IMR-90 (cell line): ENCODE measurements around the gene CMSS1. TPM values are rescaled to one million over a fixed set of nuclear protein-coding genes. Genes with fewer than 3 reads are reported as not detected.

Source experiments
- ATAC-seq: fragments of 200-7000 bp; cut with Tn5 transposase; 2 replicates; pipeline ENCODE4 v1.9.1; 2020; ENCODE audit warnings: low read depth, mild to moderate bottlenecking, moderate library complexity
- BruUV-seq: library from RNA; stranded (reverse); fragments of 400-500 nt; replicated peaks from 2 replicates; lab custom pipeline; 2021; lab: Mats Ljungman, UMichigan
- CTCF ChIA-PET: fragments of 300-600 bp; formaldehyde crosslinking; extraction: SDS; loops from one replicate; lab custom pipeline; 2021; ENCODE audit warnings: antibody characterized with exemption; lab: Yijun Ruan, JAX
- POLR2A ChIA-PET: fragments of 300-600 bp; sonication (Branson Sonifier 250); formaldehyde crosslinking; loops from one replicate; lab custom pipeline; 2022; ENCODE audit warnings: antibody characterized with exemption; ENCODE audit not compliant: unreplicated experiment; lab: Charles Lee
- DNase-seq: peaks from one replicate; pipeline ENCODE4 v3.0.0; 2013
- H2AFZ ChIP-seq: replicated peaks from 2 replicates; pipeline ENCODE3; 2013; ENCODE audit warnings: low read length, mild to moderate bottlenecking; ENCODE audit not compliant: poor library complexity
- H2AK5ac ChIP-seq: 2 replicates; pipeline ENCODE4 v1.6.1; 2013; ENCODE audit warnings: low read depth, low read length, inconsistent platforms
- H2AK9ac ChIP-seq: replicated peaks from 2 replicates; pipeline ENCODE3; 2013; ENCODE audit warnings: mild to moderate bottlenecking, low read depth, low read length, moderate library complexity; ENCODE audit not compliant: poor library complexity
- H2BK120ac ChIP-seq: 2 replicates; pipeline ENCODE4 v1.6.1; 2013; ENCODE audit warnings: low read depth, low read length, inconsistent platforms
- H2BK15ac ChIP-seq: 3 replicates; pipeline ENCODE4 v1.6.1; 2013; ENCODE audit warnings: low read depth, low read length, inconsistent platforms
- H2BK20ac ChIP-seq: 2 replicates; pipeline ENCODE4 v1.6.1; 2013; ENCODE audit warnings: low read depth, mild to moderate bottlenecking, inconsistent platforms, low read length, moderate library complexity
- H2BK5ac ChIP-seq: 2 replicates; pipeline ENCODE4 v1.6.1; 2013; ENCODE audit warnings: mild to moderate bottlenecking, low read depth, low read length, inconsistent platforms; ENCODE audit not compliant: poor library complexity, severe bottlenecking
- H3K14ac ChIP-seq: replicated peaks from 2 replicates; pipeline ENCODE4 v1.6.1; 2013; ENCODE audit warnings: low read depth, low read length, inconsistent platforms
- H3K18ac ChIP-seq: 2 replicates; pipeline ENCODE4 v1.6.1; 2013; ENCODE audit warnings: low read depth, low read length, control low read depth
- H3K23ac ChIP-seq: 2 replicates; pipeline ENCODE4 v1.6.1; 2013; ENCODE audit warnings: low read depth, low read length, inconsistent platforms
- H3K27ac ChIP-seq: 2 replicates; pipeline ENCODE4 v1.5.1; 2013; ENCODE audit warnings: mild to moderate bottlenecking, control low read depth, low read length; ENCODE audit not compliant: insufficient read depth
- H3K27me3 ChIP-seq: 2 replicates; pipeline ENCODE4 v1.6.1; 2013; ENCODE audit warnings: low read length; ENCODE audit not compliant: control insufficient read depth, insufficient read depth
- H3K36me3 ChIP-seq: 2 replicates; pipeline ENCODE4 v1.6.1; 2013; ENCODE audit warnings: low read length, mixed read lengths; ENCODE audit not compliant: control insufficient read depth, insufficient read depth
- H3K4ac ChIP-seq: 2 replicates; pipeline ENCODE4 v1.6.1; 2013; ENCODE audit warnings: low read depth, low read length, inconsistent platforms
- H3K4me1 ChIP-seq: 2 replicates; pipeline ENCODE4 v1.6.1; 2013; ENCODE audit warnings: low read length, mixed read lengths; ENCODE audit not compliant: control insufficient read depth, insufficient read depth
- H3K4me2 ChIP-seq: 2 replicates; pipeline ENCODE4 v1.6.1; 2013; ENCODE audit warnings: low read depth, mild to moderate bottlenecking, control low read depth, low read length, moderate library complexity
- H3K4me3 ChIP-seq: 2 replicates; pipeline ENCODE4 v1.5.1; 2013; ENCODE audit warnings: low read depth, mild to moderate bottlenecking, control low read depth, low read length, moderate library complexity; ENCODE audit not compliant: insufficient read depth
- H3K56ac ChIP-seq: 2 replicates; pipeline ENCODE4 v1.6.1; 2013; ENCODE audit warnings: low read length, inconsistent platforms; ENCODE audit not compliant: insufficient read depth; ENCODE audit errors: extremely low read depth
- H3K79me1 ChIP-seq, 2 experiments: 2 replicates each; pipeline ENCODE4 v1.6.1; 2013; ENCODE audit warnings: low read length in 2 of 2, inconsistent platforms in 1 of 2, low read depth in 1 of 2
- H3K9ac ChIP-seq: 2 replicates; pipeline ENCODE4 v1.6.1; 2013; ENCODE audit warnings: low read depth, low read length, control low read depth
- H3K9me1 ChIP-seq: 2 replicates; pipeline ENCODE4 v1.6.1; 2013; ENCODE audit warnings: low read length, inconsistent platforms; ENCODE audit not compliant: insufficient read depth
- H3K9me3 ChIP-seq: 2 replicates; pipeline ENCODE4 v1.6.1; 2013; ENCODE audit warnings: low read length; ENCODE audit not compliant: control insufficient read depth, insufficient read depth
- H4K20me1 ChIP-seq: 2 replicates; pipeline ENCODE4 v1.6.1; 2013; ENCODE audit warnings: low read length, inconsistent platforms; ENCODE audit not compliant: insufficient read depth
- H4K5ac ChIP-seq: 2 replicates; pipeline ENCODE4 v1.6.1; 2013; ENCODE audit warnings: mild to moderate bottlenecking, low read depth, low read length, control low read depth
- H4K8ac ChIP-seq, 2 experiments: 2 replicates each; pipeline ENCODE4 v1.6.1; 2013; ENCODE audit warnings: low read depth in 2 of 2, low read length in 2 of 2, control low read depth in 1 of 2, inconsistent platforms in 1 of 2
- H4K91ac ChIP-seq: 2 replicates; pipeline ENCODE4 v1.6.1; 2013; ENCODE audit warnings: low read depth, low read length, inconsistent platforms; ENCODE audit not compliant: insufficient read depth
- BHLHE40 ChIP-seq: fragments of 150-350 bp; IDR thresholded peaks from 2 replicates; pipeline ENCODE4 v1.6.1; 2016; ENCODE audit warnings: mild to moderate bottlenecking, low read depth, low read length
- CHD1 ChIP-seq: IDR thresholded peaks from 2 replicates; pipeline ENCODE4 v1.6.1; 2012; ENCODE audit warnings: low read depth, low read length, improper control_type of control experiment
- ELK1 ChIP-seq: fragments of 150-350 bp; IDR thresholded peaks from 2 replicates; pipeline ENCODE4 v1.6.1; 2016; ENCODE audit warnings: low read depth, mild to moderate bottlenecking, low read length, moderate library complexity, borderline replicate concordance
- FOS ChIP-seq: fragments of 150-350 bp; IDR thresholded peaks from 2 replicates; pipeline ENCODE4 v1.6.1; 2016; ENCODE audit warnings: low read depth, low read length
- MAFK ChIP-seq: IDR thresholded peaks from 2 replicates; pipeline ENCODE4 v1.6.1; 2012; ENCODE audit warnings: low read depth, low read length, improper control_type of control experiment
- NFE2L2 ChIP-seq: fragments of 150-350 bp; IDR thresholded peaks from 2 replicates; pipeline ENCODE4 v1.6.1; 2016; ENCODE audit warnings: low read depth, mild to moderate bottlenecking, low read length
- POLR2A ChIP-seq: IDR thresholded peaks from 2 replicates; pipeline ENCODE4 v1.6.1; 2012; ENCODE audit warnings: mild to moderate bottlenecking, low read depth, low read length
- SMC3 ChIP-seq: fragments of 150-350 bp; IDR thresholded peaks from 2 replicates; pipeline ENCODE4 v1.6.1; 2016; ENCODE audit warnings: low read depth, mild to moderate bottlenecking, antibody characterized with exemption, low read length, moderate library complexity
- USF2 ChIP-seq: fragments of 150-350 bp; IDR thresholded peaks from 2 replicates; pipeline ENCODE4 v1.6.1; 2017; ENCODE audit warnings: mild to moderate bottlenecking, antibody characterized with exemption, low read length, low read depth
- WGBS, 2 experiments: methylation state at CpG; one replicate each; pipeline versions ENCODE4 v1.1.5 to v1.1.7; 2013; ENCODE audit warnings: missing lambda C conversion rate in 2 of 2; ENCODE audit not compliant: insufficient read length in 1 of 2; ENCODE audit errors: extremely low coverage in 2 of 2; 5-methylcytosine and 5-hydroxymethylcytosine counted together
- dilution Hi-C: fragments of 300-500 bp; cut with HindIII; formaldehyde crosslinking; loops from one replicate; pipeline ENCODE4 v1.14.3; 2018; ENCODE audit warnings: low sequenced_read_pairs; ENCODE audit not compliant: unreplicated experiment
- in situ Hi-C: fragments of 300-500 bp; cut with MboI; formaldehyde crosslinking; loops from 3 replicates; pipeline ENCODE4 v1.14.3; 2019; ENCODE audit warnings: low sequenced_read_pairs, inconsistent platforms, mixed read lengths
- intact Hi-C: fragments of 100-400 bp; cut with micrococcal nuclease; formaldehyde crosslinking; loops from 2 replicates; pipeline ENCODE4 v1.10.0; 2022
- polyA plus RNA-seq, 3 experiments: library from polyadenylated mRNA; depleted of rRNA; stranded (reverse); fragments of >200 nt; gene quantifications; 2 replicates each; pipeline ENCODE4 v1.2.3, GENCODE V29; 2012; ENCODE audit warnings: low replicate concordance in 1 of 3
- total RNA-seq: library from RNA; depleted of rRNA; stranded (reverse); fragments of >200 nt; gene quantifications from 2 replicates; pipeline ENCODE4 v1.2.3, GENCODE V29; 2012

Gene CMSS1
- total and polyA plus RNA-seq, 2 of the 4 experiments (the other 2 are of a cell fraction): 12.5 to 13.6 TPM

GRCh38 chr3:99933971-99934750, 116.5 kb downstream of the CMSS1 start:
- ATAC-seq (no peak), DNase-seq (no peak)
- Histone ChIP-seq H3K9me3 (no peaks in the 10 kb centered on the region), H3K18ac (no peak overlapping the region), H2AK9ac (no peak overlapping the region), H3K23ac (no peak overlapping the region), H3K79me1 (peaks cover 8 to 17% of the 10 kb centered on the region in 2 experiments; a peak in 3 of 4 replicates), H2BK15ac (no peak overlapping the region), H3K56ac (no peak overlapping the region), H2AFZ (no peak overlapping the region), H3K4me2 (no peak overlapping the region), H4K5ac (no peak overlapping the region), H3K27ac (no peak overlapping the region), H3K14ac (no peak overlapping the region), H4K20me1 (no peaks in the 10 kb centered on the region), H2BK5ac (no peak overlapping the region), H2BK20ac (no peak overlapping the region), H4K8ac (no peak overlapping the region), H2BK120ac (no peak overlapping the region), H4K91ac (no peak overlapping the region), H3K9ac (no peak overlapping the region), H2AK5ac (no peak overlapping the region), H3K27me3 (no peaks in the 10 kb centered on the region), H3K4me1 (peaks cover 12% of the 10 kb centered on the region), H3K4me3 (no peak overlapping the region), H3K4ac (no peak overlapping the region), H3K36me3 (no peaks in the 10 kb centered on the region), H3K9me1 (peaks cover 8% of the 10 kb centered on the region; the same call in 1 of the 2 replicates)
- intact Hi-C loops (no loop called here), in situ Hi-C loops (no loop called here), dilution Hi-C loops (no loop called here)
- POLR2A ChIA-PET: no interaction called here
- TF ChIP-seq BHLHE40 (no peak), NFE2L2 (no peak), CHD1 (no peak), USF2 (no peak), SMC3 (no peak), POLR2A (no peak), FOS (no peak), ELK1 (no peak), MAFK (no peak)
- WGBS, 2 experiments: 100% methylated on average over 1 of the region's 5 CpGs; no CpG with 5 or more reads in 1 of the 2 experiments
- no TSS peak for BruUV-seq
- CTCF ChIA-PET: interaction anchor here (0.6 kb wide), 1 partner anchor 405 kb away, joined by 3 read pairs; no protein-coding TSS in a partner anchor
